Suppressor macrophage treated with lipopolysaccharide for 4 hours (primary cell): ENCODE results near the gene ADARB1.

Source experiments
- DNase-seq: peaks from one replicate; pipeline ENCODE4 v3.0.0-alpha.2; 2020

Gene ADARB1

DNA sequence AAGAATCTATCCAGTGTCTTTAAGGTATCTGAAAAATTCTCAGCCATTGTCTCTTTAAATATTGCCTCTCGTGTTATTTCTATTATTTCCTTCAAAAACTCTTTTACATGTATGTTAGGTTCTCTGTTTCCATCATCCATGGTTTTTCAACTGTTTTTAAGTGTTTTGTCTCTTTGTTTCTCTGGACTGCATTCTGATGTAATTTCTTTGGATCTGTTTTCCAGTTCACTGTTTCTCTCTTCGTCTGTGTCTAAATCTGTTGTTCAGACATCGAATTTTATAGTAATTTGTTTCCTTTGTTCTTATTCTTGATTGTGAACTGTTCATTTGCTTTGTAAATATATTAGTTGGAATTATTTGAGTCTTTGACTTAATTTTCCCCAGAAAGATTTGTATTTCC is 169.2 kb downstream of the ADARB1 start:
- no peak for DNase-seq

DNA sequence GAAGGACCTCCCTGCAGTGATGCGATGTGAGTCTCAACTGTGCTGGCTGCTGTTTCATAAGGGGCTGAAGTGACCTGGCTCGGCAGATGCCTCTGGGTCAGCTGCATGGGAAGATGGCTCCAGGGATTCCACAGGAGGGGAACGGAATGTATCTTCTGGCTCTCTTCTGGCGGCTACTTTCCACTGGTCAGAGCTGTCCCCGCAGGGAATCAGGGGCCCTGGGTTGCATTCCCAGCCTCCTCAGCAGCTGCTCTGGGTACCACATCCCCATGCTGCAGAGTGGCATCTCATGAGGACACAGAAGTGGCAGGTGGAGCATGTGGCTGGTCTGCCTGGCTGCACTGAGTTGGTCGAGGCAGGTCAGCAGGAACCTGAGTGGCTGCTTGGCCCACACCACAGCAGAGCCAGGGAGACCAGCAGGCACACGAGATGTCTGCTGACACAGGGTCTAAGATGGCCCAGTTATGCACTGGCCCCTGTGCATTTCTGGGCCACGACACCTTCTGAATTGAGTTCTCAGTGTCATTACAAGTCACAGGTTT is 170.5 kb downstream of the ADARB1 start:
- DNase-seq = no peak

- DNase-seq = no peak
Observed at GRCh38 chr21:45246386-45247320, 172.3 kb downstream of the ADARB1 start.

DNA sequence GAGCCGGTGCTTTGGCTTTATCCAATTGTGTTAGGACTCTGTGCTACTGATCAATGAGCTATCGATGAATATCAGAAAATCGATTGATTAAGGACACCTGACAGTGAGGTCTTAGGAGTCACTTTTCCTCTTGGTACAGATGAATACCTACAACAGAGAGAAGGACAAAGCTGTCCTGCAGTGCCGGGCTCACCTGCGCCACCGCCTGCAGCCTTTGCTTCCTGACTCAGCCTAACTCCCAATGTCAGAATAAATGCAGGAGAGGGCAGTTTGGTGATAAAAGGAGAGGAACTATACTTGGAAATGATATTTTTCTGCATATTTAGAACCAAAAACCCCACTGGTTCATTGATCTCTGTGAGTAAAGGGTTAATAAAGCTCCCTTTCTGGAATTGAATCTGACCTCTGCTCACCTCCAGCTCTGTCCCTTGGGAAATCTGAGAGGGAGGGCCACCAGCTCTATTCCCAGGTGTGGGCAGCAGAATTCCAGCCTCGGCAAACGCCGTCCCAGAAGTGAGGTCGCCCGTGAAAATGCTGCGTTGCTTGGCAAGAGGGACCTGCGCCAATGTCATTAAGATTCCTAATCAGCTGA is 174.0 kb downstream of the ADARB1 start:
- no peak for DNase-seq

DNA sequence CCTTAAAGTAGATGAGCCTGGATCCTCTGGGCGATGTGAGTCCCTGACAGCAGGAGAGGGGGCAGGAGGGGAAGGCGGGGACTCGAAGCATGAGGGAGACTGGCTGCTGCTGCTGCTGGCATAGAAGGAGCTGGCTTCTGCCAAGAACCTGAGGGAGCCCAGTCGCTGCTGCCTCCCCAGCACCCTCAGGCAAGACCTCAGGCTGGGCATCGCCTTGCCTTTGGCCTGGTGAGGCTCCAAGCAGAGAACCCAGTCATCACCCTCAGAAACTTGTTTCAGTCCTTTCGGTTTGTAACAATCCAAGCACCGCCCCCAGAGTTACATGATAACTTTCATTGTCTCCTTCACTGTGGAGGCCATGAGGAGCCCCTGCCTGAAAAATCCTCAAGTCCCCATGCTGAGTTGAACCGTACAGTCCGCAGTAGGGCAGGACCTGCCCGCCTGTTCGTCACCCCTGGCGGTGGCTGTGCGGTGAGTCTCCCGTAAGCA is 174.6 kb downstream of the ADARB1 start:
- no peak for DNase-seq

DNA sequence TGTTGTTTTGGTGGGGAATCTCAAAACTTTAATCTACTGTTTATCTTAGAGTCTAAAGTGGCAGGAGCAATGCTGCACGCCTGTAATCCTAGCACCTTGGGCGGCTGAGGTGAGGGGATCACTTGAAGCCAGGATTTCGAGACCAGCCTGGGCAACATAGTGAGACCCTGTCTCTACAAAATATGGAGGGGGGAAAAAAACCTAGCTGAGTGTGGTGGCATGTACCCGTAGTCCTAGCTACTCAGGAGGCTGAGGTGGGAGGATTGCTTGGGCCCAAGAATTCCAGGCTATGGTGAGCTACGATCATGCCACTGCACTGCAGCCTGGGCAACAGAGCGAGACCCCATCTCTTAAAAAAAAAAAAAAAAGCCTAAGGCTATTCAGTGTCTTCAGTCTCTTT is 175.2 kb downstream of the ADARB1 start:
- no peak for DNase-seq

DNA sequence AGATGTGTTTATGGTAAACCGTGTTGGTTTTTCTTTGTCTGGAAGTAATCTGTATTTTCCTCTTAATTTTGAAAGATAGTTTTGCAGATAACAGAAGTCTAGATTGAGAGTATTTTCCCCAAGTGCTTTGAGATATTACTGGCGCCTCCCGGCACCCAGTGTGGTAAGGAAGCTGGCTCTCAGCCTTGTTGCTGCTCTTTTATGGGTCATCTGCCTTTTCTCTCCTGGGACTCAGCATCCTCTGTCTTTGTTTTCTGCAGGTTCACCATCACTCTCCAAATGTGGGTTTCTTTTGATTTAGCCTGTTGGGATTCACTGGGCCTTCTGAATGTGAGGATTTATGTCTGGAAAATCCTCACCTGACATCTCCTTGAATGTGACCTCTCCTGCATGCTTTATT is 175.9 kb downstream of the ADARB1 start:
- no peak for DNase-seq

- no peak for DNase-seq
Observed at GRCh38 chr21:45250914-45251634, 176.7 kb downstream of the ADARB1 start.

DNA sequence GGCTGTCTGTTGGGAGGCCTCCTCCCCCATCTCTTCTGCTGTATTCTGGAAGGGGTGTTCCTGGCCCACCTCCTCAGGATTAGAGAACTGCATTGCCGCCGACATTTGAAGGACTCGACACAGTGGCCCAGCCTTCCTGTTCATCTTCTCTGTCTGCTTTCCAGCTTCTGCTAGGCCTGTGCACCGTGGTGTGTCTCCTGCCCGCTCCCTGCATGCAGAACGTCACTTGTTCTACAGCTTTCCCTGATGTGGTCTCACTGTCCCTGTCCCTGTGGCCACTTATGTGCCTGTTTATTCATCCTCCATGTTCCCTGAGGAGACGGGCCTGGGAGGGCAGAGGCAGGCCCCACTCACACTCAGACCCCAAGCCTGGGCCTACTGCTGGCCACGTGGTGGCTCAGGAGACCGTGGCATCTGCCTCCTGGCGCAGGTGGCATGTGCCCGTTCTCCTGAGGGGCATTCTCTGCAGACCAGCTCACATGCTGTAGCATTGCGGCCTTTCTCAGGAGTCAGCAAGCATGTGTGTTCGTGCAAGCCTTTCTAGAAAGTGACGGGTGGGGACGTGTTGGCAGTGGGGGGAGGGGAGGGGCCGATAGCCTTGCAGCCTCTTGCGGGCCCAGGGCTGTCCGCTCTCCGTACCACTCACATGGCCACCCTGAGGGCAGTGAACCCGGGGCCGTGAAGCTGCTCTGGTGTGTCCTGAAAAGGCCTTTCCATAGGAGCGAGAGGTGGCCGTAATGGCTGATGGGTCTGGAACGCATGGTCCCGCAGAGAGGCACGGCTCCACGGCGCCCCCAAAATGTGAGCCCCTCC is 177.5 kb downstream of the ADARB1 start:
- DNase-seq = no peak

DNA sequence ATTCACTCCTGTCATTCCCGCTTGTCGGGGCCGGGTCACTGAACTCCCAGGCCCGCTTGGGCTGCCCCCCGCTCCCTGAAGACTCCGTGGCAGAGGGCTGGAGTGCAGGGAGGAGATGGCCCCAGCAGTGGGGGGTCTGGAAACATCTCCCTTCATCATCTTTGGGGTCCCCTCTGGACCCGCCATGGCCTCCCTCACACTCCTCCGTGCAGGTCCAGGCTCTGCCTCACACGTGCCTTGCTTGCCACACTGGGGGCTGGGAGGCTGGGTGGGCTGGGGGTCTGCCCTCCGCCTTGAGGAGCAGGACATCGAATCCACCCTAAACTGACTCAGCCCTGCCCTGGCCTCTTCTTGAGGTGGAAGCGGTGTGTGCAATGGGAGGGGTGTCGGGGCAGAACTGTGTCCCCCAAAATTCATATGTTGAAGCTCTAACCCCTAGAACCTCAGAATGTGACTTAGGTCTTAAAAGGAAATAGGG is 178.1 kb downstream of the ADARB1 start:
- DNase-seq = no peak

DNA sequence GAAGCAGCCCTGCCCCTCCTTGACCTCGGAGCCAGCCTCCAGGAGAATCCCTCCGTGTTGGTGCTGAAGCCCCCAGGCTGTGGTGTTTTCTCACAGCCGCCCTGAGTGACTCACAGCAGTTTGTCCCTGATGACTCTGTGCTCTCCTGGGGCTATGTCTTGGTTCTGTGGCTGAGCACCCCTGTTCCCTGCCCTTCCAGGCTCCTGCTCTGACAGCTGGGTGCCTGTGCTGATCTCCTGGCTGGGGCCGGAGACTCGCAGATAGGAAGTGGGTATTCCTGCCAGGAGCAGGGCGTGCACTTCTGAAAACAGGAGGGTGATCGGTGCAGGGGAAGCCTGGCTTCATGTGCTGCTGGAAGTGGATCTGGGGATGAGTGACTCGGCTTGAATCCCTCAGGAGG is 178.8 kb downstream of the ADARB1 start:
- DNase-seq = no peak

GRCh38 chr21:45253633-45254459 is 179.5 kb downstream of the ADARB1 start:
- no peak for DNase-seq

GRCh38 chr21:45254460-45254930 is 180.1 kb downstream of the ADARB1 start:
- DNase-seq = no peak

- DNase-seq = no peak
Observed at GRCh38 chr21:45255381-45256020, 181.1 kb downstream of the ADARB1 start.

GRCh38 chr21:45256021-45256911 is 181.9 kb downstream of the ADARB1 start:
- no peak for DNase-seq

GRCh38 chr21:45256912-45257672 is 182.7 kb downstream of the ADARB1 start:
- no peak for DNase-seq

GRCh38 chr21:45257673-45258341 is 183.4 kb downstream of the ADARB1 start:
- DNase-seq = no peak

GRCh38 chr21:45258466-45258865 is 184.1 kb downstream of the ADARB1 start:
- no peak for DNase-seq
